H1 (cell line): ENCODE measurements around the gene LTBP1. TPM values are rescaled to one million over a fixed set of nuclear protein-coding genes. Genes with fewer than 3 reads are reported as not detected.

Experiments used
- CTCF ChIA-PET: fragments of 300-600 bp; sonication (Branson Sonifier 250); formaldehyde crosslinking; loops from one replicate; lab custom pipeline; 2021; ENCODE audit not compliant: partially characterized antibody; lab: Charles Lee
- POLR2A ChIA-PET: fragments of 300-600 bp; sonication (Branson Sonifier 250); formaldehyde crosslinking; loops from one replicate; lab custom pipeline; 2021; ENCODE audit warnings: inconsistent platforms; ENCODE audit not compliant: partially characterized antibody; lab: Charles Lee
- DNase-seq, 2 experiments: peaks; one replicate each; pipeline versions ENCODE4 v3.0.0 to v3.0.0-alpha.2; 2010 to 2022; ENCODE audit warnings: low spot score in 2 of 2, low read depth in 1 of 2, mixed read lengths in 1 of 2
- FAIRE-seq: peaks from 2 replicates; lab custom pipeline; 2011; peaks lifted over from hg19 to GRCh38; lab: Jason Lieb, UNC
- H2AFZ ChIP-seq: 2 replicates; pipeline ENCODE4 v1.8.1; 2012; ENCODE audit warnings: low read length, inconsistent platforms
- H2AK5ac ChIP-seq: 2 replicates; pipeline ENCODE4 v1.6.1; 2013; ENCODE audit warnings: low read depth, low read length
- H2BK120ac ChIP-seq: replicated peaks from 2 replicates; pipeline ENCODE3; 2013; ENCODE audit warnings: low read depth, low read length, inconsistent platforms
- H2BK12ac ChIP-seq: 2 replicates; pipeline ENCODE4 v1.6.1; 2013; ENCODE audit warnings: low read depth, low read length
- H2BK15ac ChIP-seq: 2 replicates; pipeline ENCODE4 v1.6.1; 2013; ENCODE audit warnings: low read length
- H2BK20ac ChIP-seq: 2 replicates; pipeline ENCODE4 v1.6.1; 2013; ENCODE audit warnings: low read length
- H2BK5ac ChIP-seq: 2 replicates; pipeline ENCODE4 v1.6.1; 2013; ENCODE audit warnings: low read depth, low read length
- H3K14ac ChIP-seq: 2 replicates; pipeline ENCODE4 v1.6.1; 2013; ENCODE audit warnings: inconsistent platforms; ENCODE audit not compliant: insufficient read length
- H3K18ac ChIP-seq: 2 replicates; pipeline ENCODE4 v1.6.1; 2013; ENCODE audit warnings: low read length; ENCODE audit errors: extremely low read depth
- H3K23ac ChIP-seq: 2 replicates; pipeline ENCODE4 v1.6.1; 2013; ENCODE audit warnings: inconsistent platforms; ENCODE audit not compliant: insufficient read length
- H3K23me2 ChIP-seq: 2 replicates; pipeline ENCODE4 v1.6.1; 2013; ENCODE audit warnings: low read depth, low read length
- H3K27ac ChIP-seq: 2 replicates; pipeline ENCODE4 v1.6.1; 2011; ENCODE audit warnings: low read depth, low read length, inconsistent platforms
- H3K27me3 ChIP-seq, 4 experiments: replicated peaks in 1 of 4; 1 replicate in 1 of 4; 2 replicates in 3 of 4; pipeline versions ENCODE4 v1.6.1 to v1.8.1; 2011 to 2013; ENCODE audit warnings: low read length in 3 of 4, mild to moderate bottlenecking in 3 of 4, inconsistent platforms in 2 of 4, mixed read lengths in 2 of 4, moderate library complexity in 1 of 4; ENCODE audit not compliant: control insufficient read depth in 3 of 4, insufficient read depth in 3 of 4; ENCODE audit errors: extremely low read depth in 1 of 4
- H3K36me3 ChIP-seq, 4 experiments: 2 replicates each; pipeline versions ENCODE4 v1.6.1 to v1.8.1; 2011 to 2013; ENCODE audit warnings: mild to moderate bottlenecking in 4 of 4, low read length in 3 of 4, moderate library complexity in 2 of 4, control low read depth in 1 of 4, inconsistent platforms in 1 of 4; ENCODE audit not compliant: insufficient read depth in 4 of 4, control insufficient read depth in 2 of 4
- H3K4ac ChIP-seq: replicated peaks from 2 replicates; pipeline ENCODE3; 2013; ENCODE audit warnings: low read length, low read depth, mixed read lengths, inconsistent platforms; ENCODE audit not compliant: insufficient read length
- H3K4me1 ChIP-seq, 4 experiments: replicated peaks in 1 of 4; 1 replicate in 1 of 4; 2 replicates in 3 of 4; pipeline versions ENCODE4 v1.6.1 to v1.8.1; 2011 to 2013; ENCODE audit warnings: low read length in 3 of 4, inconsistent platforms in 2 of 4, mixed read lengths in 1 of 4; ENCODE audit not compliant: insufficient read depth in 4 of 4, control insufficient read depth in 3 of 4
- H3K4me2 ChIP-seq, 2 experiments: 2 replicates each; pipeline versions ENCODE4 v1.6.1 to v1.8.1; 2011 to 2013; ENCODE audit warnings: low read depth in 2 of 2, low read length in 2 of 2, control low read depth in 1 of 2, inconsistent platforms in 1 of 2, mild to moderate bottlenecking in 1 of 2; ENCODE audit not compliant: insufficient read depth in 1 of 2
- H3K4me3 ChIP-seq, 4 experiments: fragments of 200-600, 300-600 bp in 1 of 4; sonication (generic), shearing (Covaris generic), sonication (Bioruptor Twin) in 1 of 4; 2 replicates each; pipeline versions ENCODE4 v1.5.1 to v1.8.1; 2011 to 2016; ENCODE audit warnings: low read length in 4 of 4, low read depth in 3 of 4, control low read depth in 2 of 4, inconsistent platforms in 2 of 4, mild to moderate bottlenecking in 2 of 4, mixed read lengths in 1 of 4, moderate library complexity in 1 of 4; ENCODE audit not compliant: insufficient read depth in 2 of 4; ENCODE audit errors: extremely low read depth in 1 of 4
- H3K56ac ChIP-seq: replicated peaks from 2 replicates; pipeline ENCODE3; 2013; ENCODE audit warnings: low read depth, mild to moderate bottlenecking, mixed read lengths, low read length, inconsistent platforms; ENCODE audit not compliant: insufficient read length
- H3K79me1 ChIP-seq: 2 replicates; pipeline ENCODE4 v1.6.1; 2013; ENCODE audit warnings: low read depth, low read length, control low read depth
- H3K79me2 ChIP-seq, 2 experiments: 2 replicates each; pipeline versions ENCODE4 v1.6.1 to v1.8.1; 2012 to 2013; ENCODE audit warnings: low read length in 2 of 2, mild to moderate bottlenecking in 2 of 2, inconsistent platforms in 1 of 2; ENCODE audit not compliant: insufficient read depth in 2 of 2, control insufficient read depth in 1 of 2
- H3K9ac ChIP-seq, 4 experiments: replicated peaks in 1 of 4; 1 replicate in 1 of 4; 2 replicates in 3 of 4; pipeline versions ENCODE4 v1.6.1 to v1.8.1; 2011 to 2013; ENCODE audit warnings: low read depth in 3 of 4, low read length in 3 of 4, control low read depth in 2 of 4, mild to moderate bottlenecking in 2 of 4, moderate library complexity in 2 of 4, inconsistent platforms in 1 of 4; ENCODE audit errors: extremely low read depth in 1 of 4
- H3K9me3 ChIP-seq, 2 experiments: 2 replicates each; pipeline versions ENCODE4 v1.6.1 to v1.8.1; 2012 to 2013; ENCODE audit warnings: mild to moderate bottlenecking in 2 of 2, moderate library complexity in 2 of 2, control low read depth in 1 of 2, inconsistent platforms in 1 of 2, low read depth in 1 of 2, low read length in 1 of 2, mixed read lengths in 1 of 2; ENCODE audit not compliant: insufficient read depth in 2 of 2
- H4K20me1 ChIP-seq, 2 experiments: replicated peaks in 1 of 2; 2 replicates each; pipeline versions ENCODE3 to v1.8.1; 2011 to 2013; ENCODE audit warnings: inconsistent platforms in 2 of 2, low read length in 2 of 2, mild to moderate bottlenecking in 1 of 2; ENCODE audit not compliant: insufficient read depth in 2 of 2, control insufficient read depth in 1 of 2
- H4K5ac ChIP-seq: 2 replicates; pipeline ENCODE4 v1.6.1; 2013; ENCODE audit warnings: low read length, low read depth, mixed read lengths, inconsistent platforms; ENCODE audit not compliant: insufficient read length
- H4K8ac ChIP-seq: 2 replicates; pipeline ENCODE4 v1.8.0; 2013; ENCODE audit warnings: mild to moderate bottlenecking, moderate library complexity, low read length, inconsistent platforms; ENCODE audit not compliant: insufficient read depth; ENCODE audit errors: extremely low read depth
- H4K91ac ChIP-seq: replicated peaks from 2 replicates; pipeline ENCODE3; 2013; ENCODE audit warnings: low read length, mixed read lengths, inconsistent platforms; ENCODE audit not compliant: insufficient read length
- RFX5 ChIP-seq: IDR thresholded peaks from 2 replicates; pipeline ENCODE4 v1.6.1; 2011; ENCODE audit warnings: low read depth, low read length, improper control_type of control experiment, borderline replicate concordance
- TBP ChIP-seq: IDR thresholded peaks from 2 replicates; pipeline ENCODE4 v1.6.1; 2011; ENCODE audit warnings: low read depth, low read length, improper control_type of control experiment
- whole genome bisulfite sequencing, 2 experiments: shearing (Covaris generic) in 1 of 2; methylation state at CpG; one replicate each; pipeline versions ENCODE4 v1.1.6 to v1.1.7; 2013 to 2015; ENCODE audit warnings: low lambda C conversion rate in 2 of 2, mixed read lengths in 2 of 2, inconsistent platforms in 1 of 2, low coverage in 1 of 2, missing lambda C conversion rate in 1 of 2; ENCODE audit not compliant: insufficient replicate concordance in 2 of 2, insufficient coverage in 1 of 2, insufficient read length in 1 of 2; ENCODE audit errors: extremely low coverage in 1 of 2, missing lambda C conversion rate in 1 of 2; 5-methylcytosine and 5-hydroxymethylcytosine counted together
- polyA plus RNA-seq, 7 experiments: library from polyadenylated mRNA; depleted of rRNA in 3 of 7; stranded (reverse) in 5 of 7; unstranded in 2 of 7; fragments of >200 nt in 5 of 7; fragments of 200-250 nt in 2 of 7; gene quantifications; 1 replicate in 5 of 7; 2 replicates in 1 of 7; 4 replicates in 1 of 7; pipeline versions ENCODE4 v1.2.1 to v1.2.3, GENCODE V29; 2011 to 2013; ENCODE audit warnings: missing spikeins in 2 of 7, mixed read lengths in 2 of 7
- total RNA-seq: library from RNA; stranded (reverse); fragmentation: NEBNext Ultra II Directional; extraction: Animal tissue kit (Norgen Biotek cat#: 25700); gene quantifications from 2 replicates; pipeline ENCODE4 v1.2.1, GENCODE V29; 2021

LTBP1 gene
- total and polyA plus RNA-seq, 2 of the 8 experiments (the other 6 are each of a cell fraction or from before 2014, with no cell fraction given), result 15.4 to 24.7 TPM

DNA sequence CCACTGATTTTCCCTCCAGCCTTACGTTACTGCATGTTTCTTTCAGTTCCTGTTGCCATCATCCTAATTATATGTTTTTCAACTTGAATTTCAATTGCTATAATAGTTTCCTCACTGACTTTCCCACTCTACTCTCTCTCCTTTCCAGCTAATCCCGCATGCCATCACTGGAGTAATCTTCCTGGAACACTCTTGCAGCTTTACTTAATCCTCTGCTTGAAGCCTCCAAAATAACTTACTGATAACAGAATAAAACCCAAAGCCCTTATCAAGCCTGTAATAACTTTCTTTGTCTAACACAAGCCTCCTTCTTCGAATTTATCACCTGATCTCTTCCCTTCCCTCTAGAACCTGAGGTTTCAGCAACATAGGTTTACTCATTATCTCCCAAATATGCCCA lies 237.3 kb downstream of the LTBP1 start:
- no peak overlapping the region for H3K14ac ChIP-seq
- H3K27ac ChIP-seq, result no peak overlapping the region
- H4K5ac ChIP-seq, result no peak overlapping the region
- H3K9ac ChIP-seq, result no peak overlapping the region
- H3K18ac ChIP-seq, result no peak overlapping the region
- no peak for TF ChIP-seq RFX5
- TF ChIP-seq TBP, result no peak
- TF ChIP-seq, all 59 proteins: peak for 0
- H3K4ac ChIP-seq, result no peak overlapping the region
- no peak for DNase-seq
- H3K79me2 ChIP-seq, result no peaks in the 10 kb centered on the region
- FAIRE-seq, result no peak
- H3K23ac ChIP-seq, result no peak overlapping the region
- no peak overlapping the region for H2BK5ac ChIP-seq
- ChIA-PET CTCF (interaction anchor here (1.1 kb wide), 1 partner anchor 150 kb away, joined by 3 read pairs; no protein-coding TSS in a partner anchor), POLR2A (no interaction called here)
- H2BK120ac ChIP-seq, result no peak overlapping the region
- H2BK15ac ChIP-seq, result no peak overlapping the region
- H4K8ac ChIP-seq, result no peak overlapping the region
- H4K20me1 ChIP-seq, result no peaks in the 10 kb centered on the region
- no peak overlapping the region for H4K91ac ChIP-seq
- H3K36me3 ChIP-seq, result no peaks in the 10 kb centered on the region
- no peaks in the 10 kb centered on the region for H3K79me1 ChIP-seq
- H3K4me1 ChIP-seq, result no peaks in the 10 kb centered on the region
- no peaks in the 10 kb centered on the region for H3K23me2 ChIP-seq
- WGBS, 2 experiments, result 83% methylated on average over 3 of the region's 3 CpGs; no CpG with 5 or more reads in 1 of the 2 experiments
- H2AFZ ChIP-seq, result no peak overlapping the region
- no peak overlapping the region for H3K4me3 ChIP-seq
- H3K4me2 ChIP-seq, result no peak overlapping the region
- no peak overlapping the region for H2BK20ac ChIP-seq
- no peaks in the 10 kb centered on the region for H3K27me3 ChIP-seq
- H2BK12ac ChIP-seq, result no peak overlapping the region
- no peak overlapping the region for H2AK5ac ChIP-seq
- no peaks in the 10 kb centered on the region for H3K9me3 ChIP-seq
- H3K56ac ChIP-seq, result no peak overlapping the region
